Forelimb muscle (tissue), 1 donor: Measurements from ENCODE around the gene NCKIPSD. TPM values are rescaled to one million over a fixed set of nuclear protein-coding genes. Genes with fewer than 3 reads are reported as not detected.

Experiments
- DNase-seq: peaks from one replicate; pipeline ENCODE4 v3.0.0-alpha.2; 2013; ENCODE audit warnings: low read depth
- polyA plus RNA-seq: library from polyadenylated mRNA; unstranded; fragments of 120-200 nt; gene quantifications from one replicate; pipeline ENCODE4 v1.2.1, GENCODE V29; 2013; ENCODE audit not compliant: insufficient read length

NCKIPSD gene
- polyA plus RNA-seq, 1 donor: 8.1 TPM

- no peak for DNase-seq
These were observed 6.9 kb downstream of the NCKIPSD start for GRCh38 chr3:48678566-48679380.

- no peak for DNase-seq
These were observed 7.7 kb downstream of the NCKIPSD start for GRCh38 chr3:48678056-48678455.

- no peak for DNase-seq
These were observed 11.2 kb downstream of the NCKIPSD start for GRCh38 chr3:48674505-48674904.

GRCh38 chr3:48672522-48672921, 13.2 kb downstream of the NCKIPSD start:
- DNase-seq: no peak

GRCh38 chr3:48664929-48665328, 20.8 kb downstream of the NCKIPSD start:
- no peak for DNase-seq

GRCh38 chr3:48664313-48664644, 21.4 kb downstream of the NCKIPSD start:
- no peak for DNase-seq

GRCh38 chr3:48663489-48664312, 22.0 kb downstream of the NCKIPSD start:
- no peak for DNase-seq

GRCh38 chr3:48662753-48663488, 22.8 kb downstream of the NCKIPSD start, which contains the start of gene CELSR3:
Gene CELSR3 (minus strand): TSS chr3:48662886. CDS start chr3:48662634, 252 bp downstream.
- no peak for DNase-seq

- DNase-seq: no peak
These were observed 23.5 kb downstream of the NCKIPSD start for GRCh38 chr3:48662145-48662752.

GRCh38 chr3:48661501-48662144, 24.1 kb downstream of the NCKIPSD start:
- DNase-seq: no peak

GRCh38 chr3:48660800-48661400, 24.8 kb downstream of the NCKIPSD start:
- no peak for DNase-seq

GRCh38 chr3:48656841-48657281, 28.9 kb downstream of the NCKIPSD start:
- no peak for DNase-seq

- DNase-seq: no peak
These were observed 29.5 kb downstream of the NCKIPSD start for GRCh38 chr3:48656061-48656840.

GRCh38 chr3:48655606-48656005, 30.1 kb downstream of the NCKIPSD start:
- DNase-seq: no peak

- DNase-seq: no peak
These were observed 30.7 kb downstream of the NCKIPSD start for GRCh38 chr3:48655063-48655462.

GRCh38 chr3:48652923-48653715, 32.6 kb downstream of the NCKIPSD start:
- DNase-seq: no peak

GRCh38 chr3:48651771-48652170, 33.9 kb downstream of the NCKIPSD start:
- DNase-seq: no peak

GRCh38 chr3:48650723-48651122, 35.0 kb downstream of the NCKIPSD start:
- DNase-seq: no peak
